Keratinocyte (primary cell): ENCODE measurements around the gene HDAC9. TPM values are rescaled to one million over a fixed set of nuclear protein-coding genes. Genes with fewer than 3 reads are reported as not detected.

ENCODE experiments used
- DNase-seq: peaks from one replicate; pipeline ENCODE4 v3.0.0-alpha.2; 2011; ENCODE audit warnings: low read depth, missing footprints, low spot score
- FAIRE-seq: peaks from 2 replicates; lab custom pipeline; 2011; peaks lifted over from hg19 to GRCh38; lab: Jason Lieb, UNC
- H2AFZ ChIP-seq: 2 replicates; pipeline ENCODE4 v1.6.0; 2012; ENCODE audit warnings: low read length, control low read depth, inconsistent platforms; ENCODE audit not compliant: control insufficient read depth
- H3K27ac ChIP-seq: 2 replicates; pipeline ENCODE4 v1.5.1; 2011; ENCODE audit warnings: low read length; ENCODE audit not compliant: control insufficient read depth, insufficient read depth
- H3K27me3 ChIP-seq: 3 replicates; pipeline ENCODE4 v1.6.0; 2011; ENCODE audit warnings: low read length; ENCODE audit not compliant: control insufficient read depth, insufficient read depth; ENCODE audit errors: extremely low read depth
- H3K36me3 ChIP-seq, 2 experiments: 2 replicates in 1 of 2; 3 replicates in 1 of 2; pipeline ENCODE4 v1.5.1; 2011; ENCODE audit warnings: low read length in 2 of 2, mild to moderate bottlenecking in 1 of 2; ENCODE audit not compliant: control insufficient read depth in 2 of 2, insufficient read depth in 2 of 2; ENCODE audit errors: extremely low read depth in 1 of 2
- H3K4me1 ChIP-seq: 3 replicates; pipeline ENCODE4 v1.5.1; 2011; ENCODE audit warnings: low read length; ENCODE audit not compliant: control insufficient read depth, insufficient read depth; ENCODE audit errors: extremely low read depth
- H3K4me2 ChIP-seq: 3 replicates; pipeline ENCODE4 v1.6.0; 2011; ENCODE audit warnings: low read depth, low read length; ENCODE audit not compliant: control insufficient read depth, insufficient read depth; ENCODE audit errors: extremely low read depth
- H3K4me3 ChIP-seq, 3 experiments: fragments of 200-600 bp in 1 of 3; sonication (generic) in 1 of 3; 2 replicates in 2 of 3; 3 replicates in 1 of 3; pipeline ENCODE4 v1.5.1; 2011 to 2016; ENCODE audit warnings: low read length in 3 of 3, mild to moderate bottlenecking in 3 of 3, control low read depth in 2 of 3, inconsistent platforms in 1 of 3, low read depth in 1 of 3, mixed read lengths in 1 of 3, mixed run types in 1 of 3, moderate library complexity in 1 of 3; ENCODE audit not compliant: control insufficient read depth in 2 of 3, insufficient read depth in 2 of 3; ENCODE audit errors: extremely low read depth in 1 of 3
- H3K79me2 ChIP-seq: 2 replicates; pipeline ENCODE4 v1.6.0; 2012; ENCODE audit warnings: low read length; ENCODE audit not compliant: control insufficient read depth, insufficient read depth
- H3K9ac ChIP-seq: 3 replicates; pipeline ENCODE4 v1.6.0; 2011; ENCODE audit warnings: low read length; ENCODE audit not compliant: control insufficient read depth, insufficient read depth; ENCODE audit errors: extremely low read depth
- H3K9me1 ChIP-seq: 3 replicates; pipeline ENCODE4 v1.6.0; 2011; ENCODE audit warnings: low read length; ENCODE audit not compliant: control insufficient read depth, insufficient read depth; ENCODE audit errors: extremely low read depth
- H3K9me3 ChIP-seq: 2 replicates; pipeline ENCODE4 v1.5.1; 2012; ENCODE audit warnings: low read depth, low read length; ENCODE audit not compliant: control insufficient read depth
- H4K20me1 ChIP-seq: 3 replicates; pipeline ENCODE4 v1.6.0; 2011; ENCODE audit warnings: low read length; ENCODE audit not compliant: control insufficient read depth, insufficient read depth; ENCODE audit errors: extremely low read depth
- EZH2 ChIP-seq: IDR thresholded peaks from one replicate; pipeline ENCODE4 v1.6.1; 2012; ENCODE audit warnings: inconsistent platforms, mild to moderate bottlenecking, low read length, moderate library complexity
- dilution Hi-C: fragments of 300-500 bp; cut with MboI; formaldehyde crosslinking; loops from one replicate; pipeline ENCODE4 v1.7.0; 2020; ENCODE audit warnings: low sequenced_read_pairs; ENCODE audit not compliant: extremely low pct_ligation_motif_present
- polyA plus RNA-seq, 5 experiments: library from polyadenylated mRNA; depleted of rRNA in 3 of 5; stranded (reverse) in 3 of 5; stranded (forward) in 1 of 5; unstranded in 1 of 5; fragments of >200 nt; gene quantifications; 1 replicate in 1 of 5; 2 replicates in 3 of 5; 3 replicates in 1 of 5; pipeline versions ENCODE4 v1.2.1 to v1.2.3, GENCODE V29; 2011 to 2012; ENCODE audit warnings: missing spikeins in 2 of 5, low read depth in 1 of 5, low replicate concordance in 1 of 5
- TF ChIP-seq, protein P1 (sequence below), 3 experiments: IDR thresholded peaks in 1 of 3; conservative IDR thresholded peaks in 1 of 3; optimal IDR thresholded peaks in 1 of 3; 2 replicates in 2 of 3; 3 replicates in 1 of 3; pipeline versions ENCODE3 to v1.5.1; 2011; ENCODE audit warnings: low read length in 3 of 3, mild to moderate bottlenecking in 3 of 3, moderate library complexity in 2 of 3, control low read depth in 1 of 3, inconsistent platforms in 1 of 3; ENCODE audit not compliant: insufficient read depth in 2 of 3; ENCODE audit errors: extremely low read depth in 1 of 3

HDAC9 gene
- polyA plus RNA-seq, 1 donor (not counting 4 experiments of a cell fraction or from before 2014, with no cell fraction given): 24.6 TPM

GRCh38 chr7:18858232-18858631 lies 362.7 kb downstream of the HDAC9 start:
- no peaks in the 10 kb centered on the region for H3K36me3 ChIP-seq
- H3K4me1 ChIP-seq: no peaks in the 10 kb centered on the region
- TF ChIP-seq EZH2: no peak
- TF ChIP-seq, protein P1, sequence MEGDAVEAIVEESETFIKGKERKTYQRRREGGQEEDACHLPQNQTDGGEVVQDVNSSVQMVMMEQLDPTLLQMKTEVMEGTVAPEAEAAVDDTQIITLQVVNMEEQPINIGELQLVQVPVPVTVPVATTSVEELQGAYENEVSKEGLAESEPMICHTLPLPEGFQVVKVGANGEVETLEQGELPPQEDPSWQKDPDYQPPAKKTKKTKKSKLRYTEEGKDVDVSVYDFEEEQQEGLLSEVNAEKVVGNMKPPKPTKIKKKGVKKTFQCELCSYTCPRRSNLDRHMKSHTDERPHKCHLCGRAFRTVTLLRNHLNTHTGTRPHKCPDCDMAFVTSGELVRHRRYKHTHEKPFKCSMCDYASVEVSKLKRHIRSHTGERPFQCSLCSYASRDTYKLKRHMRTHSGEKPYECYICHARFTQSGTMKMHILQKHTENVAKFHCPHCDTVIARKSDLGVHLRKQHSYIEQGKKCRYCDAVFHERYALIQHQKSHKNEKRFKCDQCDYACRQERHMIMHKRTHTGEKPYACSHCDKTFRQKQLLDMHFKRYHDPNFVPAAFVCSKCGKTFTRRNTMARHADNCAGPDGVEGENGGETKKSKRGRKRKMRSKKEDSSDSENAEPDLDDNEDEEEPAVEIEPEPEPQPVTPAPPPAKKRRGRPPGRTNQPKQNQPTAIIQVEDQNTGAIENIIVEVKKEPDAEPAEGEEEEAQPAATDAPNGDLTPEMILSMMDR (optimal IDR thresholded peaks at IDR 0.05 in 1 of 3, IDR thresholded peaks at IDR 0.05 in 1 of 3, conservative IDR thresholded peaks at IDR 0.05 in 1 of 3; ENCODE audit: extremely low read depth in 1 of 3, insufficient read depth in 2 of 3, low read length in 3 of 3): no peak
- dilution Hi-C loops: no loop called here
- FAIRE-seq: no peak
- H3K27ac ChIP-seq: no peak overlapping the region
- no peak overlapping the region for H3K4me3 ChIP-seq
- H2AFZ ChIP-seq: no peak overlapping the region
- no peaks in the 10 kb centered on the region for H3K79me2 ChIP-seq
- H3K4me2 ChIP-seq: no peak overlapping the region
- no peak overlapping the region for H3K9ac ChIP-seq
- H3K9me3 ChIP-seq: no peaks in the 10 kb centered on the region
- no peaks in the 10 kb centered on the region for H3K27me3 ChIP-seq
- no peak for DNase-seq
- no peaks in the 10 kb centered on the region for H4K20me1 ChIP-seq
- no peaks in the 10 kb centered on the region for H3K9me1 ChIP-seq

DNA sequence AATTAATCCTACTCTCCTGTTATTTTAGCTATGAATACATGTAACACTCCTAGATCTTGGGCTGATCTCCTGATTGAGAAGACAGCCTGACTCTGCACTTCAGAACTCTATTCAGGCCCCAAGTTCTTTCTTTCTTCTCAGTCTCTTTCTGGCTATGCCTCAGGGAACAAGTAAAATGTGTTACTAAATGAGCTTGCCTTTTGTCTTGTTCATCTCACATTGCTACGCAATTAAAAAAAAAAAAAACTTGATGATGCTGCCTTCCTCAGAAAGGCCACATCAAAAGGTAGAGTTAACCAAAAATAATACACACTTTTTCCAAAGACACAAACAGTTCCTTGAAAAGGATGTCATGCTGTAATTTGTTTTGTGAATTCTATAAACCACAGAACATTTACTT lies 363.8 kb downstream of the HDAC9 start:
- no peaks in the 10 kb centered on the region for H3K4me1 ChIP-seq
- no peaks in the 10 kb centered on the region for H3K36me3 ChIP-seq
- TF ChIP-seq EZH2: no peak
- TF ChIP-seq, protein P1 (optimal IDR thresholded peaks at IDR 0.05 in 1 of 3, IDR thresholded peaks at IDR 0.05 in 1 of 3, conservative IDR thresholded peaks at IDR 0.05 in 1 of 3; ENCODE audit: extremely low read depth in 1 of 3, insufficient read depth in 2 of 3, low read length in 3 of 3): no peak
- no peak overlapping the region for H3K4me2 ChIP-seq
- no peaks in the 10 kb centered on the region for H3K27me3 ChIP-seq
- no peak overlapping the region for H2AFZ ChIP-seq
- no peaks in the 10 kb centered on the region for H3K9me1 ChIP-seq
- H3K4me3 ChIP-seq: no peak overlapping the region
- DNase-seq (no peak), FAIRE-seq (no peak)
- no peak overlapping the region for H3K27ac ChIP-seq
- H3K9me3 ChIP-seq: no peaks in the 10 kb centered on the region
- H3K9ac ChIP-seq: no peak overlapping the region
- no peaks in the 10 kb centered on the region for H4K20me1 ChIP-seq
- dilution Hi-C loops: no loop called here
- H3K79me2 ChIP-seq: no peaks in the 10 kb centered on the region
